Neural crest cell (in vitro differentiated cells): ENCODE results near the gene LPCAT1. TPM values are rescaled to one million over a fixed set of nuclear protein-coding genes. Genes with fewer than 3 reads are reported as not detected.
A peak's percentile ranks its signal among the peaks of the same experiment; 100 is the strongest.

ENCODE experiments used
- DNase-seq: peaks from one replicate; pipeline ENCODE4 v3.0.0; 2021; ENCODE audit warnings: low read depth, mixed read lengths, low spot score
- H3K27ac Mint-ChIP-seq: one replicate; pipeline ENCODE4 v1.8.0; 2021; ENCODE audit warnings: mild to moderate bottlenecking, mixed read lengths; ENCODE audit not compliant: unreplicated experiment
- H3K27me3 Mint-ChIP-seq: 2 replicates; pipeline ENCODE4 v1.8.0; 2021; ENCODE audit warnings: low read depth, mild to moderate bottlenecking, mixed read lengths
- H3K36me3 Mint-ChIP-seq: 2 replicates; pipeline ENCODE4 v1.8.0; 2021; ENCODE audit warnings: low read depth, mild to moderate bottlenecking, mixed read lengths
- H3K4me1 Mint-ChIP-seq: 2 replicates; pipeline ENCODE4 v1.8.0; 2021; ENCODE audit warnings: mixed read lengths
- H3K4me3 Mint-ChIP-seq: one replicate; pipeline ENCODE4 v1.8.0; 2021; ENCODE audit warnings: mild to moderate bottlenecking, mixed read lengths
- H3K9me3 Mint-ChIP-seq: 2 replicates; pipeline ENCODE4 v1.8.0; 2021; ENCODE audit warnings: mixed read lengths
- total RNA-seq: library from RNA; stranded (reverse); gene quantifications from 2 replicates; pipeline ENCODE4 v1.2.1, GENCODE V29; 2021
- TF ChIP-seq, protein P1 (sequence below): fragments of 200-600 bp; sonication (generic); conservative IDR thresholded peaks from 2 replicates; pipeline ENCODE4 v1.5.0; 2021; ENCODE audit warnings: antibody characterized with exemption, mild to moderate bottlenecking

The LPCAT1 gene
- total RNA-seq, 1 donor from 2014 or later = 111 TPM

DNA sequence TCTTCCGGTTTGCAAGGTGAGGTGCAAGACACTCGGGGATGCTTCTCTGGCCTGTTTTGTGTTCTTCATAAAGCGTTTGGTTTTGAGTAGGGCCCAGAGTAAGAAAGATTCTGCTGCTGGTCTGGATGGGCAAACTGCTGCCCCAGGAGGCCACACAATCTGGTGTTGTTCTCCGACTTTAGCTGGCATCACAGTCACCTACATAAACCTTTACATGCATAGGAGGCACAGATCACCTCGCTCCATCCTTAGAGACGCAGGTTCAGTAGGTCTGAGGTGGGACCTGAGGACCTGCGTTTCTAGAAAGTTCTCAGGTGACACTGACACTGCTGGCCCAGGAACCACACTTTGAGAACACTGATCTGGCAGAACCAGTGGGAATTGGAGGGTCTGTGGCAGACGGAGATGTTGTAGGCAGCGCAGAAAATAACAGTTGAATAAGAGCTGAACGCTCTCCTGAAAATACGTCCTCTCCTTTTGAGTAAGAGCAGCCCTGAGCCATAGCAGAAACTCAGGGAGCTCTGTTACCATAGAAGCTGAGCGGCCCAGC is 74.6 kb downstream of the LPCAT1 start:
- DNase-seq = no peak
- H3K4me3 Mint-ChIP-seq = peak overlapping the region; percentile 8
- peaks cover 11% of the 10 kb centered on the region for H3K9me3 Mint-ChIP-seq
- peaks cover 1% of the 10 kb centered on the region for H3K36me3 Mint-ChIP-seq
- TF ChIP-seq, protein P1, sequence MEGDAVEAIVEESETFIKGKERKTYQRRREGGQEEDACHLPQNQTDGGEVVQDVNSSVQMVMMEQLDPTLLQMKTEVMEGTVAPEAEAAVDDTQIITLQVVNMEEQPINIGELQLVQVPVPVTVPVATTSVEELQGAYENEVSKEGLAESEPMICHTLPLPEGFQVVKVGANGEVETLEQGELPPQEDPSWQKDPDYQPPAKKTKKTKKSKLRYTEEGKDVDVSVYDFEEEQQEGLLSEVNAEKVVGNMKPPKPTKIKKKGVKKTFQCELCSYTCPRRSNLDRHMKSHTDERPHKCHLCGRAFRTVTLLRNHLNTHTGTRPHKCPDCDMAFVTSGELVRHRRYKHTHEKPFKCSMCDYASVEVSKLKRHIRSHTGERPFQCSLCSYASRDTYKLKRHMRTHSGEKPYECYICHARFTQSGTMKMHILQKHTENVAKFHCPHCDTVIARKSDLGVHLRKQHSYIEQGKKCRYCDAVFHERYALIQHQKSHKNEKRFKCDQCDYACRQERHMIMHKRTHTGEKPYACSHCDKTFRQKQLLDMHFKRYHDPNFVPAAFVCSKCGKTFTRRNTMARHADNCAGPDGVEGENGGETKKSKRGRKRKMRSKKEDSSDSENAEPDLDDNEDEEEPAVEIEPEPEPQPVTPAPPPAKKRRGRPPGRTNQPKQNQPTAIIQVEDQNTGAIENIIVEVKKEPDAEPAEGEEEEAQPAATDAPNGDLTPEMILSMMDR = no peak
- peaks cover 2% of the 10 kb centered on the region for H3K4me1 Mint-ChIP-seq
- no peak overlapping the region for H3K27ac Mint-ChIP-seq
- H3K27me3 Mint-ChIP-seq = peaks cover 85% of the 10 kb centered on the region

DNA sequence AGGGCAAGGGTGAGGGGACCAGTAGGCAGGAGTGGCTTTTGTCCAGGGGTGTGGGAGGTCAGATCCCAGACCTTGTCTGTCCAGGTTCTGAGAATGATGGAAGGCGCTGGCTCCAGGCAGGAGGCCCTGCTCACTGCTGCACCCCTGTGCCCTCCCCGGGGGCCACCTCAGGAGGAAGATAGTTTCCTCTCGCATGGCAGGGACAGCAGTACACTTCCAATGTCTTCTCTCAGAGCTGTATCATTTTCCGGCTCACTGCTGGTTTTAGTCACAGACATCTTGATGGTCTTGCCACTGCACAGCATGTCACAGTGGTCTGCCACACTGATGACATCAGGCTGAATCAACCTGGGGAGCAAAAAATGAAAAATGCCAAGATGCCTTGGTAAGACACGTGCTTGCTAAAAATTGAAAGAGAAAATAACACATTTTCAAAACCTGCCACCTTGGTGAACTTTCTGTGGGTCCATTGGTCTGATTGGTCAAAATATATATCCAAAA is 75.2 kb downstream of the LPCAT1 start:
- Mint-ChIP-seq H3K27me3 (peaks cover 89% of the 10 kb centered on the region), H3K9me3 (peaks cover 8% of the 10 kb centered on the region), H3K36me3 (no peaks in the 10 kb centered on the region), H3K27ac (no peak overlapping the region), H3K4me3 (peak overlapping the region; percentile 8), H3K4me1 (peaks cover 5% of the 10 kb centered on the region)
- TF ChIP-seq, protein P1 = no peak
- no peak for DNase-seq

DNA sequence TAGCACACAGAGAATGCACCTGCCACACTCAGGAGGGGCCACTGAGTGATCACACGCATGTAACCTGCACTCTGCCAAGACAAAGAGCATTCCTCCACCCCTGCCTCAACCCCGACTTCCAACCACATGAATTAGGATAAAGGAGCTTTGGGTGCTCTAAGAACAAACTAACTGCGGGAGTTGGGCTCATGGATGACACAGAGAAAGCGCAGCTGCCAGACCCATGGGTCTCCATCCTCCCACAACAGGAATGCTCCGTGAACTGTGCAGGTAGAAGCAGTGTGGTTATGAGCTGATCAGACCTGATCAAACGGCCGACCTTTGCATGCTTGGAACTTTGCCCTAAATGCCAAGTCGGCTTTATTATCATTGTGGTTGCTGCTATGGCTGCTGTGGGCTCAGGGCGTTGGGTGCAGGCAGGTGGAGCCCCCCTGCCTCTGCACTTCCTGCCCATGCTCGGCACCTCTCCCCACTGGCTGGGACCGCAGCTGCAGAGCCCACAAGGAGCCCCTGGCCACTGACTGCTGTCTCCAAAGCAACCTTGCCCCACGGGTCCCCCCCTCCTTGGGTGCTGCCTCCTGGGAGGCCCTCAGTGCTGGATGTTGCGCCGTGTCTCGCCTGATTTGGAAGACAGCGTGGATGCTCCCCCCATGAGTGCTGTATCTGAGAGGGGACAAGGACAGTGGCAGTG is 75.9 kb downstream of the LPCAT1 start:
- H3K4me1 Mint-ChIP-seq = peaks cover 5% of the 10 kb centered on the region
- no peak overlapping the region for H3K27ac Mint-ChIP-seq
- TF ChIP-seq, protein P1 = no peak
- peaks cover 89% of the 10 kb centered on the region for H3K27me3 Mint-ChIP-seq
- DNase-seq = no peak
- H3K4me3 Mint-ChIP-seq = no peak overlapping the region
- H3K9me3 Mint-ChIP-seq = peaks cover 3% of the 10 kb centered on the region
- H3K36me3 Mint-ChIP-seq = no peaks in the 10 kb centered on the region

DNA sequence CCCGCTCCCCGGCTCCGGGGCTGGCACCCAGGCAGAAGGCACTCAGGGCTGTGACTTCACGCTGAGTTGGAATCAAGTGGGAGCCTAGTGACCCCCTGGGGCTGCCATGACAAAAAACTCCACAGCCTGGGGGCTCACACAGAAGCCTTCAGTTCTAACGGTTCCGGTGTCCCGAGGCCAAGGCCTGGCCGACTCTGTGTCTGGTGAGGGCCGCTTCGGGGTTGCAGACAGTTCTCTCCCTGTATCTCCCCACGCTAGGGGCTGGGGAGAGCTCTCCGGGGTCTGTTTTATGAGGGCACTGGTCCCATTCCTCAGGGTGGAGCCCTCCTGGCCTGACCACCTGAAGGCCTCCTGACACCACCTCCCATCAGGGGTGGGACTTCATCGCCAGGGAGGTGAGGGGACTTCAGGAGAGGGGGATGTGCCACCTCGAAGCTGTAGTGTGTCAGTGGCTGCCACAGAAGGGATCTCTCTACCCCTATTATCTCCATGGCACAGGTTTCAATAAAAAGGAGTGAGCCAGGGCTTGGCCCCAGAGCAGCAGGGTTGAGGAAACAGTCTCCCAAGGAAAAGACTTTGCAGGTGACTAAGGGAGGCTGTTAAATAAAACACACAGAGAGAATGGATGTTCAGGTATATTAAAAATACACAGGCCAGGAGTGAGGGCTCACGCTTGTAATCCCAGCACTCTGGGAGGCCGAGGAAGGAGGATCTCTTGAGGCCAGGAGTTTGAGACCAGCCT is 77.0 kb downstream of the LPCAT1 start:
- TF ChIP-seq, protein P1 = no peak
- Mint-ChIP-seq H3K27ac (no peak overlapping the region), H3K36me3 (no peaks in the 10 kb centered on the region), H3K27me3 (peaks cover 86% of the 10 kb centered on the region), H3K9me3 (peaks cover 3% of the 10 kb centered on the region), H3K4me3 (peak overlapping the region; percentile 15), H3K4me1 (peaks cover 5% of the 10 kb centered on the region)
- DNase-seq = no peak

DNA sequence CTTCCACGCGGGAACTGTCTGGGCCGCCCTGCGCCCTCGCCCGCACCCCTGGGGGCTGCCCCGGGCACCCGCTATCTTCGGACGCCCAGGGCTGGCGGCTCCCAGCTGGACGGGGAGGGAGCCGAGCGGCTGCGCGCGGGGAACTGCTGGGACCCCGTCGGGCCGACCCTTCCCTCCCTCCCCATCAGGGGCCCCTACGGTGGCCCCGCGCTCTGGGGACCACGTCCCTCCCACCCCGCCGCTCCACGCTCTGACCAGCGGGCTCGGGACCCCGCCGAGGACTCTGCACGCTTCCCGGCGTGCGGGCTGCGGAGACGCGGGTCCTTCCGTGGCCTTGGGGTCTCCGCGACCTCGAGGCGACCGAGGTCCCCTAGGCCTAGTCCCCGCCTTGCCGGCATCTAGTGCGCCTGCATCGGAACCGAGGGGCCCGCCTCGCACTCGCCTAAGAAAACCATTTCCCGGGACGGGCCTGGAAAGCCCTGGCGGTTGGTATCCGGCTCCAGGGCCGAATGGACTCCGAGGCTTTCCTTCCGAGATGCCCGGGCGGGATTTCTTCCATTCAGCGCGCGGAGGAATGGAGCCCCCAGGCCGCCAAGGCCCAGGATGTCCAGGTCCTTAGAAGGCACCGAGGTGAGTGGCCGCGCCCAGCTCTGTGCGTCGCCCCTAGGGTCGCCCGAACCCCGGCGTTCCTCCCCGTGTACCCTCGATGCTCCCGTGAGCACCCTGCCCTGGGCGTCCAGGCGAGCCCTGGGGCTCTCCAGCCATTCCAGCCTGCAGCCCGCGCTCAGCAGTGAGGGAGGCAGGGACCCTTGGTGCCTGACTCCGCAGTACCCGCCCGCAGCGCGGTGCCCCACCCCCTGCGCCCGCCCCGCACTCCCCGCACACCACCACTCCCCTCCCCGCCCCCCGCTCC is 77.8 kb downstream of the LPCAT1 start:
- Mint-ChIP-seq H3K9me3 (no peaks in the 10 kb centered on the region), H3K4me1 (peaks cover 5% of the 10 kb centered on the region), H3K36me3 (no peaks in the 10 kb centered on the region), H3K4me3 (no peak overlapping the region), H3K27me3 (peaks cover 86% of the 10 kb centered on the region), H3K27ac (no peak overlapping the region)
- TF ChIP-seq, protein P1 = no peak
- DNase-seq = no peak
